ENCODE data around the gene CHSY1. TPM values are rescaled to one million over a fixed set of nuclear protein-coding genes. Genes with fewer than 3 reads are reported as not detected.
A peak's percentile ranks its signal among the peaks of the same experiment; 100 is the strongest.

Gene CHSY1
- polyA plus RNA-seq, 3 donors, result 2.7 to 19.0 (median 3.0) TPM

DNA sequence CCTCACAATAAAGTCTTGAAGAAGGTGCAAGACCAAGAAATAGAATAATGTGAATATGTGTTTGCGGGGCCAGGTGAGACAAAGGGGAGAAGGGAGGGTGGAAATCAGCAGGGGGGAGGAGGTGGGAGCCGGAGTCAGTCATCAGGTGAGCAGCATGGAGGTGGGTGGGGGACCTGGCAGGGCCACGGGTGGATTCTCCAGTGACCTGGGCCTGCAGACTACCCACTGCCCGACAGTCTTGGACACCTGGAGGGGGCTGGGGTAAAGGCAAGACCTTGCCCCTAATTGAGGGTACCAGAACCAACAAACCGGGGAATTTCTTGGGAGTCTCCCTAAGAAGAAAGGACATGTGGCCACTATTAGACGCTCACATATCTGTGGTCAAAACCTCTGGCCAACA is 95.8 kb downstream of the CHSY1 start:
- Histone ChIP-seq H3K9me3 (replicated peaks in 1 of 2; ENCODE audit: control insufficient read depth in 1 of 2, insufficient read depth in 1 of 2, low read length in 2 of 2) (no peaks in the 10 kb centered on the region), H3K9ac (ENCODE audit: insufficient read depth, low read length, poor library complexity, severe bottlenecking) (no peak overlapping the region), H3K27ac (ENCODE audit: low read depth in 1 of 2, low read length in 2 of 2) (no peak overlapping the region), H2AFZ (ENCODE audit: insufficient read depth, low read depth, low read length, poor library complexity, severe bottlenecking) (no peak overlapping the region), H3K4me2 (replicated peaks; ENCODE audit: extremely low read depth, low read length, poor library complexity, severe bottlenecking) (no peak overlapping the region), H3K4me3 (replicated peaks in 1 of 3; ENCODE audit: low read depth in 2 of 3, low read length in 3 of 3) (no peak overlapping the region), H3K4me1 (ENCODE audit: control insufficient read depth in 1 of 2, insufficient read depth in 2 of 2, low read length in 2 of 2) (peaks cover 0 to 3% of the 10 kb centered on the region in 2 donors), H3K79me2 (ENCODE audit: insufficient read depth, low read length) (no peaks in the 10 kb centered on the region), H4K20me1 (ENCODE audit: insufficient read depth, low read length) (no peaks in the 10 kb centered on the region), H3K27me3 (ENCODE audit: control insufficient read depth in 2 of 2, insufficient read depth in 2 of 2, low read length in 2 of 2) (no peaks in the 10 kb centered on the region), H3K36me3 (replicated peaks in 1 of 2; ENCODE audit: control insufficient read depth in 1 of 2, insufficient read depth in 2 of 2, low read length in 2 of 2) (no peaks in the 10 kb centered on the region)
- Mint-ChIP-seq H3K4me3 (no peak overlapping the region), H3K4me1 (peaks cover 8% of the 10 kb centered on the region), H3K36me3 (no peaks in the 10 kb centered on the region), H3K27ac (no peak overlapping the region), H3K27me3 (ENCODE audit: low read depth in 3 of 3) (peaks cover 5 to 11% (median 6%) of the 10 kb centered on the region in 3 donors), H3K9me3 (no peaks in the 10 kb centered on the region)
- TF ChIP-seq, protein P1, sequence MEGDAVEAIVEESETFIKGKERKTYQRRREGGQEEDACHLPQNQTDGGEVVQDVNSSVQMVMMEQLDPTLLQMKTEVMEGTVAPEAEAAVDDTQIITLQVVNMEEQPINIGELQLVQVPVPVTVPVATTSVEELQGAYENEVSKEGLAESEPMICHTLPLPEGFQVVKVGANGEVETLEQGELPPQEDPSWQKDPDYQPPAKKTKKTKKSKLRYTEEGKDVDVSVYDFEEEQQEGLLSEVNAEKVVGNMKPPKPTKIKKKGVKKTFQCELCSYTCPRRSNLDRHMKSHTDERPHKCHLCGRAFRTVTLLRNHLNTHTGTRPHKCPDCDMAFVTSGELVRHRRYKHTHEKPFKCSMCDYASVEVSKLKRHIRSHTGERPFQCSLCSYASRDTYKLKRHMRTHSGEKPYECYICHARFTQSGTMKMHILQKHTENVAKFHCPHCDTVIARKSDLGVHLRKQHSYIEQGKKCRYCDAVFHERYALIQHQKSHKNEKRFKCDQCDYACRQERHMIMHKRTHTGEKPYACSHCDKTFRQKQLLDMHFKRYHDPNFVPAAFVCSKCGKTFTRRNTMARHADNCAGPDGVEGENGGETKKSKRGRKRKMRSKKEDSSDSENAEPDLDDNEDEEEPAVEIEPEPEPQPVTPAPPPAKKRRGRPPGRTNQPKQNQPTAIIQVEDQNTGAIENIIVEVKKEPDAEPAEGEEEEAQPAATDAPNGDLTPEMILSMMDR (IDR thresholded peaks at IDR 0.05), result no peak
- DNase-seq, result no peak
- intact Hi-C loops (cut with micrococcal nuclease), result no loop called here
- 90% methylated on average over 4 of the region's 6 CpGs for WGBS (ENCODE audit: insufficient coverage)

DNA sequence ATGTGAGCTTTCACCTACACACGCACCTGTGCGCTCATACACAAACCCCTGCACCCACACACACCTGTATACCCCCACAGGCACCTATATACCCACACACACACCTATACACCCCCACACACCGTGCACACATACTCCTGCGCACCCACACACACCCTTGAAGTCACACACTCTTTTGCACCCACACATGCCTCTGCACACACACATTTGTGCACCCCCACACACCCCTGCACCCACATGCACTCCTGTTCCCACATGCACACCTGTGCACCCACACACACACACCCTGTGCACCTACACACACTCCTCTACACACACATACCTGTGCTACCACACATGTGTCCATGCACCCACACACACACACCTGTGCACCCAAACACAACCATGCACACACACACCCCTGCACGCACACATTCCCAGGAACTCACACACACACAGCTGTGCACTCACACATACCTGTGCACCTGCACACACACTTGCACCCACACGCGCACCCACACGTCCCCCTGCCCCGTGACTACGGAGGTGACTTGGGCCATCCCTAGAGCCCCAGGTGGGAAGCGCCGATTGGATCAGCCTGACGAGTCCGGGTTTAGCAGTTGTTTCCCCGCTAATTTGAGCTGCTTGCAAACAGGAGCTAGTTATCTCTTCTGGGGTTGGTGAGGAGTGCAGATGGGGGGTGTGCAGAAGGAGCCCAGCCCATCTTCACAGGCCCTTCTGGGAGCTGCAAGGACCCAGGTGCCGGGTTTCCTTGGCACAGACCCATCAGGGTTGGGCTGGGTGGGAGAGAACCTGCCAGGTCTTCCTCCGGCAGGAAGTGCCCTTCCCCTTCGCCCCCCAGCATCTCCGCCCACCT is 97.8 kb downstream of the CHSY1 start:
- Mint-ChIP-seq H3K4me1 (peaks cover 20% of the 10 kb centered on the region), H3K9me3 (peaks cover 0 to 8% (median 4%) of the 10 kb centered on the region in 7 donors), H3K27me3 (ENCODE audit: low read depth in 3 of 3) (peaks cover 2 to 13% (median 5%) of the 10 kb centered on the region in 3 donors), H3K27ac (peak overlapping the region in 1 of 7 donors; percentile 43), H3K36me3 (no peaks in the 10 kb centered on the region), H3K4me3 (no peak overlapping the region)
- Histone ChIP-seq H3K9me3 (replicated peaks in 1 of 2; ENCODE audit: control insufficient read depth in 1 of 2, insufficient read depth in 1 of 2, low read length in 2 of 2) (peaks cover 0 to 5% of the 10 kb centered on the region in 2 donors), H3K27me3 (ENCODE audit: control insufficient read depth in 2 of 2, insufficient read depth in 2 of 2, low read length in 2 of 2) (no peaks in the 10 kb centered on the region), H3K9ac (ENCODE audit: insufficient read depth, low read length, poor library complexity, severe bottlenecking) (no peak overlapping the region), H4K20me1 (ENCODE audit: insufficient read depth, low read length) (no peaks in the 10 kb centered on the region), H3K4me3 (replicated peaks in 1 of 3; ENCODE audit: low read depth in 2 of 3, low read length in 3 of 3) (no peak overlapping the region), H3K4me2 (replicated peaks; ENCODE audit: extremely low read depth, low read length, poor library complexity, severe bottlenecking) (no peak overlapping the region), H2AFZ (ENCODE audit: insufficient read depth, low read depth, low read length, poor library complexity, severe bottlenecking) (no peak overlapping the region), H3K27ac (ENCODE audit: low read depth in 1 of 2, low read length in 2 of 2) (no peak overlapping the region), H3K4me1 (ENCODE audit: control insufficient read depth in 1 of 2, insufficient read depth in 2 of 2, low read length in 2 of 2) (peaks cover 14 to 17% of the 10 kb centered on the region in 2 donors), H3K79me2 (ENCODE audit: insufficient read depth, low read length) (no peaks in the 10 kb centered on the region), H3K36me3 (replicated peaks in 1 of 2; ENCODE audit: control insufficient read depth in 1 of 2, insufficient read depth in 2 of 2, low read length in 2 of 2) (no peaks in the 10 kb centered on the region)
- TF ChIP-seq, protein P1 (IDR thresholded peaks at IDR 0.05), result no peak
- intact Hi-C loops (cut with micrococcal nuclease), result no loop called here
- 95% methylated on average over 13 of the region's 19 CpGs for WGBS (ENCODE audit: insufficient coverage)
- DNase-seq, result no peak

Measured in CD14-positive monocyte (primary cell).